NCI-H2029 treated with DMSO at 0.1 percent for 48 hours (cell line): ENCODE results near the gene KIAA2012.
"Not testable (repeated sequence)": the region's sequence is repeated elsewhere in the genome, so short reads cannot be mapped to it uniquely, and the experiment has no call there.

Source experiments
- DNase-seq: peaks from one replicate; lab custom pipeline; 2025; lab: John Stamatoyannopoulos, UW

KIAA2012 gene

DNA sequence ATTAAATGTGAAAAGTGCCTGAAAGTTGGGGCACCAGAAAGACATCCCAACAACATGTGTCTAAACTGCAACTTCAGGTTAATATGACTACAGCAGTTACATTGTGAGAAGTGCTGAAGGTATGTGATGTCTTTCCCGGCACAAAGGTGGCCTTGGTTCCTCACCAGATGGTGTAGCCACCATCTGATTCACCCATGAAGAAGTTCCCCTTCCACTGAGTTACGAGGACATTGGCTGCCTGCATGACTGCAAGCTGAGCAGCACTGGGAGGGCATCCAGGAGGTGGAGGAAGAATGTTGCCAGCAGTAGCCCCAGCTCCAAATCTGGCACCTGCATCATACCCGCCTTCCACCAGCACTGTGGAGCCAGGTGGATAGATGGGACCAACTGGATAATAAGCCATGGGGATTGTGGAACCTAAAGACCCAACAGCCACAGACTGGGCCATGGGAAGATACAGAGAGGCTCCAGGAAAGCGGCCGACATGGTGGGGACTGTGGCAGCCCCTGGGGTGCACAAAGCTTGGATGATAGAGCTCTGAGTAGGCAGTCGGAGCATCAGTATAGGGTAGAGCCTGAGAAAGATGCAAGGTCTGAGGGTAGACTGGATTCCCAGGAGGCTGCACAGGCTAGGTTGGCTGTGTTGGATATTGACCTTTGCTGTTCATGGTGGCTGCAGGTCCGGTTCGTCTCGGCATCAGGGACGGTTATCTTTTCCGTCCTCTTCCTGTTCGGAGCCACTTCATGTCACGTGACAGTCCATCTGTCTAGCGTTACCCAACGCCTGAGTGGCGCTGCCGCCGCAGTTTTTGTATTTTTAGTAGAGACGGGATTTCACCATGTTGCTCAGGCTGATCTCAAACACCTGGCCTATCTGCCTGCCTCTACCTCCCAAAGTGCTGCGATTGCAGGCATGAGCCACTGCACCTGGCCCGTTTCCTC, 128.4 kb downstream of the KIAA2012 start:
- DNase-seq: no peak

- no peak for DNase-seq
Observed at GRCh38 chr2:202203348-202203747, 130.3 kb downstream of the KIAA2012 start.

DNA sequence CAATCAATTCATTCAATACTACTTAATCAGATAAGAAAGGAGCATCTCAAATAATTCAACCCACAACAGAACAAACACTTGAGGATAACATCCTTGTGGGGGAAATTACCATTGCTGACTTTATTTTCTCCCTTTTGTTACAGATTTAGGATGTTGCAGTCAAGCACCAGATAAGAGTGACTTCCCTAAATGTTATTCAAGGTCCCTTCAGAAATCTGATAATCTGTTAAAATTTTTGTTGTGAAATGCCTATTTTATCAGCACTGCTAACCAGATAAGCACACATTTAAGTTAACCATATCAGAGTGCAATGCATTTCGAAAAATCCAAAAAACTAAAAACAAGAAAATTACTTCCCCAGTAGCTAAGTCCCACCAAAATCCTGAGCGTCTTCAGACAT, 131.8 kb downstream of the KIAA2012 start:
- DNase-seq: no peak

DNA sequence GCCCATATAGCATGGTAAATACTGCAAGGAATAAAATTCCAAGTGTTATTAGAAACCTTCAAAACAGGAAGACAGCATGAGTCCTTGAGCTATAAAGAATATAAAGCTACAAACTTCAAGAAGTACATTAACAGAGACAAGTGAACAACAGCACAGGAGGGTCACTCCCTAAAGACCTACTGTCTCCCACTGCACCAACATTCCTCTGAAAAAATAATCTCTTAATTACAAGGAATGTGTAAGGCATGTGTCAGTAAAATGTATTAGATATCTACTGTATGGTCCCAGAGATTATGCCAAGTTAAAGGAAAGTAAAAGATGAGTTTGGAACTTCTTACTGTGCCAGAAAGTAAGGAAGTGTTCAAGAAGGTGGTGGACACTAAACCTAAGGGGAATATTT, 135.5 kb downstream of the KIAA2012 start:
- no peak for DNase-seq

DNA sequence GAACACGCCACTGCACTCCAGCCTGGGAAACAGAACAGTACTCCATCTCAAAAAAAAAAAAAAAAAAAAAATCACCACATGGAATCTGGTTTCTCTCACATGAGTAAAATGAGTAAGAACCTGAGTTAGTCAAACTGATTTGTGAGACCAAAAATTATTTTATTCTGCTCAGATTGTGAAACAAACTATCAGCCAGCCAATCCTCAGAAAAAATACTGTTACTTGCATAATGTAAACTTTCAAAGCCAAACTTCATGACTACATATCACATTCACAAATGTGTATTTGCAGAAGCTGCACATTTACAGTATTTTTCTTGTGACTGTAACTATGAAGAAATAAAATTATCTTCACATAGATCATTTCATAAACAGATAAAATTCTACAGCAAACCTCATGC, 142.1 kb downstream of the KIAA2012 start:
- no peak for DNase-seq

- no peak for DNase-seq
Observed at GRCh38 chr2:202221873-202222272, 148.8 kb downstream of the KIAA2012 start.

GRCh38 chr2:202237787-202238233, 164.8 kb downstream of the KIAA2012 start:
- DNase-seq: no peak

GRCh38 chr2:202238234-202239197, 165.5 kb downstream of the KIAA2012 start, which contains the start of gene SUMO1:
Gene SUMO1, minus strand, starts transcription at chr2:202238597. Its CDS starts 146 bp downstream, at chr2:202238451.
- peak; percentile 59 for DNase-seq

DNA sequence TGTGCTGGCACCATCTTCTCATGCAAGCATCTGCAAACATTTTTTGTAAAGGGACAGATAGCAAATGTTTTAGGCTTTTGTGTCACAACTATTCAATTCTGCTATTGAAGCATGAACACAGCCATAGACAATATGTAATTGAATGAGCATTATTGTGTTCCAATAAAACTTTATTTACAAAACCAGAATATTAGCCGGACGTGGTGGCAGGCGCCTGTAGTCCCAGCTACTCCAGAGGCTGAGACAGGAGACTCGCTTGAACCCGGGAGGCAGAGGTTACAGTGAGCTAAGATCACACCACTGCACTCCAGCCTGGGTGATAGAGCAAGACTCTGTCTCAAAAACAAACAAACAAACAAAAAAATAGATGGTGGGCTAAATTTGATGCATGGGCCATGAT, 174.7 kb downstream of the KIAA2012 start:
- DNase-seq: not testable (repeated sequence)

GRCh38 chr2:202249521-202250253, 176.6 kb downstream of the KIAA2012 start:
- DNase-seq: no peak

DNA sequence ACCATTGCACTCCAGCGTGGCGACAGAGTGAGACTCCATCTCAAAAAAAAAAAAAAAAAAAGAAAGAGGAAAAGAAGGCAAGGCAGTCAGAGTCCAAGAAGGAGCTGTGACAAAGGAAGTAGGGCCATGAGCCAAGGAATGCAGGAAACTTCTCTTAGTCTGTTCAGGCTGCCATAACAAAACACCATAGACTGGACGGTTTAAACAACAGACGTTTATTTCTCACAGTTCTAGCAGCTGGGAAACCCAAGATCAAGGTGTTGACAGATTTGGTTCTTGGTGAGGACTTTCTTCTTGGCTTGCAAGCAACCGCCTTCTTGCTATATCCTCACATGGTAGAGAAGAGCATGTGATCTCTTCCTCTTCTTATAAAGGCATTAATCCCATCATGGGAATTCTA, 178.4 kb downstream of the KIAA2012 start:
- DNase-seq: no peak
